ENCODE measurements around the gene C16orf54. TPM values are rescaled to one million over a fixed set of nuclear protein-coding genes. Genes with fewer than 3 reads are reported as not detected.

C16orf54 gene
- total and polyA plus RNA-seq, 9 of the 15 experiments (the other 6 are each of a cell fraction or from before 2014, with no cell fraction given), result 0.09 TPM; not detected in 8

GRCh38 chr16:29700253-29700987 is 45.4 kb downstream of the C16orf54 start (continued):
- TF ChIP-seq, protein P1, sequence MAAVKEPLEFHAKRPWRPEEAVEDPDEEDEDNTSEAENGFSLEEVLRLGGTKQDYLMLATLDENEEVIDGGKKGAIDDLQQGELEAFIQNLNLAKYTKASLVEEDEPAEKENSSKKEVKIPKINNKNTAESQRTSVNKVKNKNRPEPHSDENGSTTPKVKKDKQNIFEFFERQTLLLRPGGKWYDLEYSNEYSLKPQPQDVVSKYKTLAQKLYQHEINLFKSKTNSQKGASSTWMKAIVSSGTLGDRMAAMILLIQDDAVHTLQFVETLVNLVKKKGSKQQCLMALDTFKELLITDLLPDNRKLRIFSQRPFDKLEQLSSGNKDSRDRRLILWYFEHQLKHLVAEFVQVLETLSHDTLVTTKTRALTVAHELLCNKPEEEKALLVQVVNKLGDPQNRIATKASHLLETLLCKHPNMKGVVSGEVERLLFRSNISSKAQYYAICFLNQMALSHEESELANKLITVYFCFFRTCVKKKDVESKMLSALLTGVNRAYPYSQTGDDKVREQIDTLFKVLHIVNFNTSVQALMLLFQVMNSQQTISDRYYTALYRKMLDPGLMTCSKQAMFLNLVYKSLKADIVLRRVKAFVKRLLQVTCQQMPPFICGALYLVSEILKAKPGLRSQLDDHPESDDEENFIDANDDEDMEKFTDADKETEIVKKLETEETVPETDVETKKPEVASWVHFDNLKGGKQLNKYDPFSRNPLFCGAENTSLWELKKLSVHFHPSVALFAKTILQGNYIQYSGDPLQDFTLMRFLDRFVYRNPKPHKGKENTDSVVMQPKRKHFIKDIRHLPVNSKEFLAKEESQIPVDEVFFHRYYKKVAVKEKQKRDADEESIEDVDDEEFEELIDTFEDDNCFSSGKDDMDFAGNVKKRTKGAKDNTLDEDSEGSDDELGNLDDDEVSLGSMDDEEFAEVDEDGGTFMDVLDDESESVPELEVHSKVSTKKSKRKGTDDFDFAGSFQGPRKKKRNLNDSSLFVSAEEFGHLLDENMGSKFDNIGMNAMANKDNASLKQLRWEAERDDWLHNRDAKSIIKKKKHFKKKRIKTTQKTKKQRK (IDR thresholded peaks at IDR 0.05; ENCODE audit: borderline replicate concordance, low read depth, low read length), result no peak
- TF ChIP-seq, protein P2, sequence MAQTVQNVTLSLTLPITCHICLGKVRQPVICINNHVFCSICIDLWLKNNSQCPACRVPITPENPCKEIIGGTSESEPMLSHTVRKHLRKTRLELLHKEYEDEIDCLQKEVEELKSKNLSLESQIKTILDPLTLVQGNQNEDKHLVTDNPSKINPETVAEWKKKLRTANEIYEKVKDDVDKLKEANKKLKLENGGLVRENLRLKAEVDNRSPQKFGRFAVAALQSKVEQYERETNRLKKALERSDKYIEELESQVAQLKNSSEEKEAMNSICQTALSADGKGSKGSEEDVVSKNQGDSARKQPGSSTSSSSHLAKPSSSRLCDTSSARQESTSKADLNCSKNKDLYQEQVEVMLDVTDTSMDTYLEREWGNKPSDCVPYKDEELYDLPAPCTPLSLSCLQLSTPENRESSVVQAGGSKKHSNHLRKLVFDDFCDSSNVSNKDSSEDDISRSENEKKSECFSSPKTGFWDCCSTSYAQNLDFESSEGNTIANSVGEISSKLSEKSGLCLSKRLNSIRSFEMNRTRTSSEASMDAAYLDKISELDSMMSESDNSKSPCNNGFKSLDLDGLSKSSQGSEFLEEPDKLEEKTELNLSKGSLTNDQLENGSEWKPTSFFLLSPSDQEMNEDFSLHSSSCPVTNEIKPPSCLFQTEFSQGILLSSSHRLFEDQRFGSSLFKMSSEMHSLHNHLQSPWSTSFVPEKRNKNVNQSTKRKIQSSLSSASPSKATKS (CRISPR knock-in tag; IDR thresholded peaks at IDR 0.05), result no peak
- no peak for TF ChIP-seq ZNF24 (IDR thresholded peaks at IDR 0.05)
- TF ChIP-seq KLF16 (IDR thresholded peaks at IDR 0.05), result peak; percentile 45; the same call in 1 of the 2 replicates
- TF ChIP-seq, protein P3, sequence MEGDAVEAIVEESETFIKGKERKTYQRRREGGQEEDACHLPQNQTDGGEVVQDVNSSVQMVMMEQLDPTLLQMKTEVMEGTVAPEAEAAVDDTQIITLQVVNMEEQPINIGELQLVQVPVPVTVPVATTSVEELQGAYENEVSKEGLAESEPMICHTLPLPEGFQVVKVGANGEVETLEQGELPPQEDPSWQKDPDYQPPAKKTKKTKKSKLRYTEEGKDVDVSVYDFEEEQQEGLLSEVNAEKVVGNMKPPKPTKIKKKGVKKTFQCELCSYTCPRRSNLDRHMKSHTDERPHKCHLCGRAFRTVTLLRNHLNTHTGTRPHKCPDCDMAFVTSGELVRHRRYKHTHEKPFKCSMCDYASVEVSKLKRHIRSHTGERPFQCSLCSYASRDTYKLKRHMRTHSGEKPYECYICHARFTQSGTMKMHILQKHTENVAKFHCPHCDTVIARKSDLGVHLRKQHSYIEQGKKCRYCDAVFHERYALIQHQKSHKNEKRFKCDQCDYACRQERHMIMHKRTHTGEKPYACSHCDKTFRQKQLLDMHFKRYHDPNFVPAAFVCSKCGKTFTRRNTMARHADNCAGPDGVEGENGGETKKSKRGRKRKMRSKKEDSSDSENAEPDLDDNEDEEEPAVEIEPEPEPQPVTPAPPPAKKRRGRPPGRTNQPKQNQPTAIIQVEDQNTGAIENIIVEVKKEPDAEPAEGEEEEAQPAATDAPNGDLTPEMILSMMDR (IDR thresholded peaks at IDR 0.05 in 2 of 3, conservative IDR thresholded peaks at IDR 0.05 in 1 of 3; ENCODE audit: insufficient read depth in 2 of 3, low read depth in 1 of 3, low read length in 3 of 3), result peak; percentile 88 to 95 (median 93)
- TF ChIP-seq ZNF212 (CRISPR knock-in tag; IDR thresholded peaks at IDR 0.05), result no peak
- TF ChIP-seq HDAC2 (IDR thresholded peaks at IDR 0.05), result no peak
- no peak for TF ChIP-seq FOS (IDR thresholded peaks at IDR 0.05; ENCODE audit: extremely low read depth, insufficient read length)
- TF ChIP-seq SPI1 (IDR thresholded peaks at IDR 0.05; ENCODE audit: borderline replicate concordance, low read depth, low read length), result no peak
- TF ChIP-seq STAT6 (CRISPR knock-in tag; IDR thresholded peaks at IDR 0.05), result no peak
- no peak for TF ChIP-seq BRD4 (IDR thresholded peaks at IDR 0.05)
- no peak for TF ChIP-seq ETV6 (IDR thresholded peaks at IDR 0.05; ENCODE audit: borderline replicate concordance in 1 of 2, low read depth in 2 of 2, low read length in 1 of 2)
- no peak for TF ChIP-seq ETV6 (CRISPR knock-in tag; IDR thresholded peaks at IDR 0.05; ENCODE audit: borderline replicate concordance)
- TF ChIP-seq STAT5B (CRISPR knock-in tag; IDR thresholded peaks at IDR 0.05), result no peak
- no peak for TF ChIP-seq ZNF740 (CRISPR knock-in tag; IDR thresholded peaks at IDR 0.05)
- no peak for TF ChIP-seq ZNF740 (tag; IDR thresholded peaks at IDR 0.05)
